Skin epidermis (tissue), 12 donors: ENCODE data around the gene FEZF2.

Experiments
- H3K27ac ChIP-seq, 21 experiments: fragments of 200-600 bp; sonication (generic) in 11 of 21; one replicate each; pipeline ENCODE4 v1.5.0; 2020; ENCODE audit warnings: mild to moderate bottlenecking in 3 of 21, inconsistent platforms in 2 of 21, moderate library complexity in 2 of 21
- H3K4me3 ChIP-seq, 7 experiments: fragments of 200-600 bp; sonication (generic) in 2 of 7; one replicate each; pipeline ENCODE4 v1.5.0; 2020; ENCODE audit warnings: inconsistent platforms in 2 of 7, mild to moderate bottlenecking in 2 of 7, moderate library complexity in 1 of 7

FEZF2 gene

DNA sequence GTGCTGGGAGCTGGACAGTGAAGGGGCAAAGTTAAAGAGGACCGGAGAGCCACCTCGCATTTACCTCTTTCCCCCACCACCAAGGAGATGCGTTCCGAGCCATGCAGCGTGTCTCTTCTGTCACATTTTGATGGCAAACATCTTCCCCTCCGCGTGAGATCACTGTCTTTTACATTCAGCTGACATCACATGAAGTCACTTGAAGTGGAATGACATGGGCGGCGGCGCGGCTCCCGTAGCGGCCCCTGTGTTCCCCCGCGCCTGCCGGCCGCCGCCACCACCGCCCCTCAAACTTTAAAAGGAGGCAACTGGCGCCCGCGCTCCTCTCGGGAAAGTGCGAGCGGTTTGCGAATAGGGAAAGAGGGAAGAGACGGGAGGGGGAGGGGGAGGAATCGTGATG, at the start of gene FEZF2:
Gene FEZF2 (minus strand): TSS at position 336 of the 400 bp plus-strand sequence. CDS start 682 bp downstream, outside the sequence.
- no peak within 1 kb of the TSS for H3K4me3 ChIP-seq
- H3K27ac ChIP-seq = no peak within 1 kb of the TSS

DNA sequence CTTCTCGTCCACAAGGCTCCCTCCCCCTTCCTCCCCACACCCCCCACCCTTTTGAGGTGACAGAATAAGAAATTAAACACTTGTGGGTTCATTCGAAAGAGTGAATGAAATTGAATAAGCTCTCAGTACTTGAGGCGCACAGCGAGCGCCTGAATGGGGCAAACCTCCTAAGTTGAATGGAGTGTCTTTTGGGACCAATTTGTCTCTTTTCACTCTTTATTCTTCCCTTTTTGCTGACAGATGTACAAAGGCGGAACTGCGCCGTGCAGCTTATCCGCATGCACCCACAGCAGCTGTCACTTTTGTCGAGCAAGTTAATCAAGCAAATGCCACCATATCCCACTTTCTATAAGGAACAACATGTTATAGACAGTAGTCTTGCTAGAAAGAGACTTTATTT, 47.9 kb upstream of the FEZF2 start:
- no peak overlapping the region for H3K27ac ChIP-seq
- no peak overlapping the region for H3K4me3 ChIP-seq

DNA sequence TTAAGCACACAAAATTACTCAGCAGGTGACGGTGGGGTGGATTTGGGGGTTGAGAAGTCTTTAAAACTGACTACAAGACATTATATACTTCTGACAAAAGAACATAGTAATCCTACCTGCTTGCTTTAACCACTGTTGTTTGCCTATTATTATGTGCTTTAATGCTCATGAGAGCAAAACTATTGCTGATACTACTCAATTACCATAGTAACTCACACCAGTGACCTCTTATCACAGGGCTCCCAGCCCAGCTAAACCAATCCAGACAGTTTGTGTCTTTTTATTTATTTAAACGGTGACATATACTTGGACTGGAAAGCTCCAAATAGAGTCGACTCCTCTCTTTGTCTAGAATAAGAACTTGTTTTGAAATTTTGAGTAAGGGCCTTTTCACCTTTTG, 42.8 kb upstream of the FEZF2 start:
- Histone ChIP-seq H3K27ac (no peak overlapping the region), H3K4me3 (no peak overlapping the region)

DNA sequence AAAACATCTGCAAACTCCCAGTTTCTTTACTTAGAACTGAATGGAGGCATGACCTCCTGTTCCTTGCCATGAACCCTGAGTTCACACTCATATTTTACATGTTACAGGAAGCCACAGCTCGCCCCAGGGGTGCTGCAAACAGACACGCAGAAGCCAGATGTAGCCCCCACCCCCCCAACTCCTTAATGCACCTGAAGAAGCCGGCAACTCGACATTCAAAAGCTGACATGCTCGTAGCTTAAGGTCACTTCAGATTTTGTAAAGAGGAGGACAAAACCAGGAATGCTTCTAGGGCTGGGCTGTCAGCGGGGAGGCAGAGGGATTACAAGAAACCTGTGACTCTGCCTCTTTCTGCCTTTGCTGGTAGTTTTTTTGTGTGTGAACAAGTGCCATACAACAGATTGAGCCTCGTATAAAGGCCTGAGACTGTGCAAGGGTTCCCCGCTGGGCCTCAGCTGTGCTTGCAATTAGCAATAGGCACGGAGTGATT, 42.0 kb upstream of the FEZF2 start:
- Histone ChIP-seq H3K27ac (no peak overlapping the region), H3K4me3 (no peak overlapping the region)

DNA sequence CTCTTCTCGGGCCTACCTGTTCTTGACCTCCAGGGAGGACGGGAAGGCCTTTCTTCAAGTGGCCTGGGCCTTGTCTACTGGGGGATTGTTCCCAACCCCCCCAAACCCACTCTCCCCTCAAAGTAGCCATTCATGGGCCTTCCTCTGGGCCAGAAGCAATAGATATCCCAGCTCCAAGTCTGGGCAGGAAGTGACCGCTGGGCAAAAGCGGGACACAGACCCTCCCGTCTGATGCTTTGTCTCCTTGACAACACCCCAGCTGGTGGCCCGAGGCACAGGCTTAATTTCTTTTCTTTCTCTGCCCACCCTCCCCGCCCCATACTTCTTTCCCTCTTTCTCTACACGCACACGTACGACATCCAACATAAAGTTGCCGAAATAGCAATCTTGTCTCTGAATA, 41.4 kb upstream of the FEZF2 start:
- Histone ChIP-seq H3K27ac (no peak overlapping the region), H3K4me3 (no peak overlapping the region)

DNA sequence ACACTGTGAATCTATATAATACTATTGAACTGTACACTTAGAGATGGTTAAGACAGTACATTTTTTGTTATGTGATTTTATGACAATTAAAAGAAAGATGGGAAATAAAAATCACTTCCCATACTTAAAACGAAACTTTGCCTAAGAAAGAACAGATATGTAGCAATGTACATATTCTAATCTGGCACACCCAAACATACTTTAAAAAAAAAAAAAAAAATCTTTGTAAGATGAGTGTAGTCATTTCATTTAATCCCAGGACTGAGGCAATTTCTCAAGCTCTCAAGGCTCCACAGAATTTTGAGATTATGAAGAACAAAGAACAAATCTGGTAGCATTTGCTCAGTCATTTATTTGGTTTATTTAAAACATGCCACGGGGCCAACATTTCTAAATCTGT, 40.3 kb upstream of the FEZF2 start:
- Histone ChIP-seq H3K27ac (no peak overlapping the region), H3K4me3 (no peak overlapping the region)

DNA sequence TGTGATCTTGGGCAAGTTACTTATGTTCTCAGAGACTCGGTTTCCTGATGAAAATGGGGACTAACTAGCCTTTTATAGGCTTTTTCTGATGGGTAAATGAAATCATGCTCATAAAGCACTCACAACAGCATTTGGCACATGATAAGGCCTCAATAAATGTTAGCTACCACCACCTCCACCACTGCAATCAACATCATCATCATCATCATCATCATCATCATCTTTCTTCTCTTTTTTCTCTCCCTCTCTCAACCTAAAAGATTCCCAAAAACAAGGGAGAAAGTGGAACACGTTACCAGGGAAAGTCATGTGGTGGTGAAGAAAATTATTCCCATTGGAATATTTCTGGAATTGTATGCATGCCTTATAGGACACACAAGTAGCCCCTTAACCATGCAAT, 33.6 kb upstream of the FEZF2 start:
- H3K4me3 ChIP-seq = no peak overlapping the region
- H3K27ac ChIP-seq = no peak overlapping the region

DNA sequence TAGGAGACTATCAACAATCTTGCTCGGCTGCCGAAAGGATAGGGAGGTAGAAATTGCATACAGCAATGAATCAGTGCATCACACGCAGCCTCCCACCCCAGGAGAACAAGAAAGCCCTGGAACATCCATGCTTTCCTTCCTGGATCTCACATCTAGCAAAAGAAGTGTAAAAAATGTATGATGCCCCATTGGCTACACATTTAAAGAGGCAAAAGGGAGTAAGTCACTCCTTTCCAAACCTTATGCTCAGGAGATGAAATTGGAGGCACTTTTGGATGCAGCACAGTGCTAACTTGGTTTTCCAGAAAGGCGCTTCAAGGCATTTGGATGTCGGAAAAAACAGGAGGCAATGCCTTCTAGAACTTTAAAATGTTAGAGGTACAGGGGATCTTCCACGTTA, 32.2 kb upstream of the FEZF2 start:
- Histone ChIP-seq H3K27ac (no peak overlapping the region), H3K4me3 (no peak overlapping the region)

DNA sequence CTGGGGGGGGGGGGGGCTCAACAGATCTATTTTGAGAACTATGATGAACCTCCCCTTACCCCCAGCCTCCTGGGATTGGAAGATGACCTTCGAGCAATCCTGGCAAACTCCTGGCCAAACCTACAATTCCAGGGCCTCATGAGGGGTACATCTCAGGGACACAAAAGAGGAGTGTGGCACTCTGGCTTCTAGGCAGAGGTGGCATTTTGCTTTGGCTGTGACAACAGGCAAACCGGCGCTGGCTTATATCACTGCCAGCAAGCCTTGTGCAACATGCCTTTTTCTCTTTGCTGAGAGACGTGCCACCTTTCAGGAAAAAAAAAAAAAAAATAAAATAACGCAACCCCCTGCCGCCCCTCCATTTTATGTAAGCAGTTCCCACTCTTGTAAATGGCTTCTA, 31.8 kb upstream of the FEZF2 start:
- no peak overlapping the region for H3K4me3 ChIP-seq
- no peak overlapping the region for H3K27ac ChIP-seq

DNA sequence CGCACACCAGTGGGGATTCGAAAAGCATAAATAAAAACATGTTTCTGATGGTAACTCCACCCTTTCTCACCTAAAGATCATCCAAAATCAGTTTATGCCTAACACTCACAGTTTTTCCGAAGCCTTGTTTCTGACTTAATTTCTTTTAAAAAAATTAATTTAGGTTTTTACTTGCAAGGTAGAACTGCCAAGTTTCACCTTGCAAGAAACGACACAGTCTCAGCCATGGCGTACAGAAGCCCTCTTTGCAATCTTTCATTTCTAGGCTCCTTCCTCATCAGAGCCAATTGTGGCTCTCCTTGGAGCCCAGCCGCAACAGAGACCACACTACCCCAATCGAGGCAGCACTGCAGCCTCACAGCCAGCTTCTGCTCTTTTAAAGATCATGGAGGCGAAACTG, 31.0 kb upstream of the FEZF2 start:
- no peak overlapping the region for H3K27ac ChIP-seq
- H3K4me3 ChIP-seq = no peak overlapping the region

DNA sequence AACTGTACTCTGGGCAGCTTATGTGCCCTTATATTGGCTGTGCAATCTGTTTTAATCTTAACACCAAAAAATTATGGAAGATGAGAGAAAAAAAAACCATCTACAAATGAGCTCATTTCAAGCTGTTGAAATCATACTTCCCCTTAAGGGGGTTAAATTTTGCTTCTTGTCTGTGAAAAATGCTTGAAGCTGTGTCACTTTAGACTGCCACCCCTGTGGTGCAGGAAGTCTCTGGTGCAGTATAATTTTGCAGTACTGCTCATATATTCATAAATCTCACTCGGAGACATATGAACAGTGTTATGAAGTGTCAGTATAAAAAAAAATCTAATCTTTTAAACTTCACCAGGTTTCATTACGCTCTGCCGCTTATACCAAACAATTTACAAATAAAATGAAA, 30.4 kb upstream of the FEZF2 start:
- Histone ChIP-seq H3K27ac (no peak overlapping the region), H3K4me3 (no peak overlapping the region)

DNA sequence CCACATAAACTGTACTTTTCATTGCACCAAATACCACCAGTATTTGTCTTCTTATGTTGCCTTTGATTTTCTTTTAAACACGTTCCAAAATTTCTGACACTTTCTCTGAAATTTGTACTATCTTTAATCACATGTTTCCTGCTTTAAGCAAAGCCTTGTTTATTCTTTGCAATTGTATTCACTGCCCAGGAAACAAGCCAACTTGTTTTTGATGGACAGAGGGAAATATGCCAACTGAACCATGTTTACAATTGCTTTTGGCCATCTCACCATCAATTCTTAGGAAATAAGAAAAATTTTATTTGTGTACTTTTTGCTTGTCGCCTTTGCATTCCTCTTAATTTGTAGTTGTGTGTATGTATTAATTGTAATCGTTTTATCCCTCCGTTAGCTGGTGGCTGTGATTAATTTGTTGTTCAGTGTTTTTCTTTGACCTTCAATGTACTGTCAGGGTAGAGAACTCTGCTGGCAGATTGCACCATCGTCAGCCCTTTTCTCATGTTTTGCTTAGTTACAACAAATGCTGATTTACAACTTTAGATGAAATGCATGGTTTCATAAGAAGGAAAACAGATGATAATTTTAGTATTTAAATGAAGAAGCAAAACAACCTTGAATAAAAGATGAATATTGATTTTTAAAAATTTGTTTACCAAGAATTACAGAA, 19.4 kb upstream of the FEZF2 start:
- no peak overlapping the region for H3K27ac ChIP-seq
- H3K4me3 ChIP-seq = no peak overlapping the region

DNA sequence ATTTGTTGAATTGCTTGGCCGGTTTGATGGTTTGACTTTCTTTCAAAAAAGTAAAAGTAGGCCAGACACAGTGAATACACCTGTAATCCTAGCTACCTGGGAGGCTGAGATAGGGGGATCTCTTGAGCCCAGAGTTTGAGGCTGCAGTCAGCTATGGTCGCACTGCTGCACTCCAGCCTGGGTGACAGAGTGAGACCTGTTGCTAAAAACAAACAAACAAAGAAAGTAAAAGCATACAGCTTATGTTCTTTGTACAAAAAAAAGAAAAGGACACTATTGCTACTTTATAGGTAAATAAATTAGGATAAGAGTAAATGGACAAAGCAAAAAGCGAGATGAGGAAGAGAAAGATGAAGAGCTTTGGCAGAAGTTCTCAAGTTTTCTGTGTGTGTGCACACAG, 13.9 kb upstream of the FEZF2 start:
- Histone ChIP-seq H3K27ac (no peak overlapping the region), H3K4me3 (no peak overlapping the region)

DNA sequence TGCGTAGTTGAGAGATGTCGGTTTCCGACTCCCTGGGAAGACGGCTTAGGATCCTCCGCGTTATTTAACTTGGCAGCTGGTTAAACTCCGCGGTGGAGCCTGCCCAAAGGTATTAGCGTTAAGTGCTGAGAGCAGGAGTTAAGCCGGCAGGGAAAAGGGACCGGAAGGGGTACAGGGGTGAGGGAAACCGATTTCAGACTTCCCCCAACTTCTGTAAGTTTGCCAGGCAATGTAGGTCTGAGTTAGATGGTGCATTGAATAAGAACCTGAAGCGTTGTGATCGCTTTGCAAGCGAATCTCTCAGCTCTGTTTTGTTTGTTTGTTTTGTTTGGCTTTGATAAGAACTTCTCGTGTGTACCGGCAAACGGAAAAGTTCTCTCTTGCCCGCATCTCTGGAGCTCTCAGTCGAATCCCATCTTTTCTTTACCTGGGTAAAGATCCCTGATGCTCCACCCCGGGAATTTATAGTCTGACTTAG, 6.0 kb upstream of the FEZF2 start:
- Histone ChIP-seq H3K27ac (no peak overlapping the region), H3K4me3 (no peak overlapping the region)

DNA sequence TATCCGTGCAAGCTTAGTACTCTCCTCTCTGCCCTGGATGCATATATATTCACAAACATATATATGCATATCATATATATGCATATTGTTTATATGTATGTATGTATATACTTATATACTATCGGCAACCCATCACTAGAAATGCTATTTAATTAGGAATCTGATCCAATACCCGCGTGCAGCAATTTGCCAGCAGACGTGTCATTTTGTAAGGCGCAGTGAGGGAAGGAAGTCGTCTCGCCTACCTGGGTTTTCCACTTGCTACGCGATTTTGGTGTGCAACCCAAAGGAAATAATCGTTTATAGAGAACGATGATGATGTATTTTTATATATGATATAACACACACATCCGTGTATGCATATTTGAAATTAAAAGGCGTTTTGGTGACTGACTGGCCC, 5.6 kb upstream of the FEZF2 start:
- H3K27ac ChIP-seq = no peak overlapping the region
- no peak overlapping the region for H3K4me3 ChIP-seq

DNA sequence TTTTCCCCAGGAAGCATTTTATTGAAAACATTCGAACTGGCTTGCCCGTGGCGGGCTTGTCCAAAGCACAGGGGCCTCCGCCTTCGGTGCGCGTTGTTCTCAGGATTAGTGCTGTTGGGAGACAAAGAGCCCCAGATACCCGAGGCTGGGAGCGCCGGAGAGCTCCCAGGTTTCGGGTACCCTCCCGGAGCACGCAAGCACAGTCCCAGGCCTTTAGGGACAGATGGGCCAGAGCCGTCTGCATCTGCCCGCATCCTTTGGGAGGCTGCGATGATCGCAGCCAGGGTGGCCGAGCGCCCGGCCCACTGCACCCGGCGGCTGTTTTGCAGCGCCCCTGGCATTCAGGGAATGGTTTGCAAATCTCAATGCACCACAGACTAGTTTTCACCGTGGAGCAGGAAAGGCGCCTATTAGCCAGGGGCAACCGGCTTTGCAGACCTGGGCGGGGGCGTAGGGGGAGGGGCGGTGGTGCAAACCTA, 5.0 kb upstream of the FEZF2 start:
- no peak overlapping the region for H3K4me3 ChIP-seq
- H3K27ac ChIP-seq = no peak overlapping the region

DNA sequence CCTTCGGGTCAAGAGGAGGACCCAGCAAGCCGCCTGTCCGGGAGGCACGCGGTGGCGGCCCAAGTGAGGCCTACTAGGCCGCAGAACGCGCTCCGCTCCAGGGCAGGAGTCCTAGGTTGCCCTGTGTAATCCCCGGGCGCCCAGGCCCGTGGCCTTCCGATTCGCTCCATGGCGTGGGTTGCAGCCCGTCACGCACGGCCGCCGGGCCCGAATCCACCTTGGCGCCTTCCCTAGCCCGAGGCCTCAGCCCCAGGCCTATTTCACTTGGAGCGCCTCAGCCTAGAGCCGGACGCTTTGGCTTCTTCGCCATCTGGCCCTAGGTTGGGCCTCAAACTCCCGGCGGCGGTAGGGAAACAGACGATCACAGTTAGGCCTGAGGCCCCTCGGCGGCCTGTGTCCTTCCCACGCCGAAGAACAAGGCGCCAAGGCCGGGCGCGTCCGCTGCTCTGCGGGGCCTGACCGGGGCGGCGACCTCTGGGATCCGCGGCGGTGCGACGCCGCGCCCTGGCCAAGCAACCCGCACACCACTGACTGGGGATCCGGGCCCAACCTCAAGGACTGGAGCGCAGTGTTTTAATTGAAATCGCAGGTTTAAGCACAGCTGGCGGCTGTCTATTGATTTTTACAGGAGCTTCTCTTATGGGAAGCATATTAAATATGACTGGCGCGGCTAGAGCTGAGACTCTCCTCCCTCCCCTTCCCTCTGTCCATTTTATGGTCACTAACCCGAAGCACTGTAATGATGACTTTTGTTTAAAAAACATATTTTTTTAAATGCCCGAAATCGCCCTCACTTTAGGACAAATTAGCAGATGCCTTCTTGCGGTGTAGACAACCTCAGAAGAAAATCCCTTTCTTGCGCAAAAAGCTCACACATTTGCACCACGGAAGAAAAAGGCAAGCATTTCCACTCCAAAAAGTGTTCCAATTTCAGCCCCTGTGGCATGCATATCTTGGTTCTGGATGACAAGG, 3.8 kb upstream of the FEZF2 start:
- H3K4me3 ChIP-seq = no peak overlapping the region
- no peak overlapping the region for H3K27ac ChIP-seq

DNA sequence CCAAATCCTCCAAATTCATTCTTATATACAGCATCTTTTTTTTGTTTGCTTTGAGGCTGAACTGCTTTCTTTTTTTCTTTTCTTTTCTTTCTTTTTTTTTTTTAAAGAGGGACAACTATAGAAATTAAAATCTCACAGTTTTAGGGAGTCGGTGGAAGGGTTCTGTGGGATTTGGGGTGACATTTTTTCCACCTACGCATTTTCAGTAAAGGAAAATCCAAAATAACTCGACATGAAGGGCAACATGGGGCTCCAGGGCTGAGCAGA, 3.0 kb upstream of the FEZF2 start:
- no peak overlapping the region for H3K27ac ChIP-seq

DNA sequence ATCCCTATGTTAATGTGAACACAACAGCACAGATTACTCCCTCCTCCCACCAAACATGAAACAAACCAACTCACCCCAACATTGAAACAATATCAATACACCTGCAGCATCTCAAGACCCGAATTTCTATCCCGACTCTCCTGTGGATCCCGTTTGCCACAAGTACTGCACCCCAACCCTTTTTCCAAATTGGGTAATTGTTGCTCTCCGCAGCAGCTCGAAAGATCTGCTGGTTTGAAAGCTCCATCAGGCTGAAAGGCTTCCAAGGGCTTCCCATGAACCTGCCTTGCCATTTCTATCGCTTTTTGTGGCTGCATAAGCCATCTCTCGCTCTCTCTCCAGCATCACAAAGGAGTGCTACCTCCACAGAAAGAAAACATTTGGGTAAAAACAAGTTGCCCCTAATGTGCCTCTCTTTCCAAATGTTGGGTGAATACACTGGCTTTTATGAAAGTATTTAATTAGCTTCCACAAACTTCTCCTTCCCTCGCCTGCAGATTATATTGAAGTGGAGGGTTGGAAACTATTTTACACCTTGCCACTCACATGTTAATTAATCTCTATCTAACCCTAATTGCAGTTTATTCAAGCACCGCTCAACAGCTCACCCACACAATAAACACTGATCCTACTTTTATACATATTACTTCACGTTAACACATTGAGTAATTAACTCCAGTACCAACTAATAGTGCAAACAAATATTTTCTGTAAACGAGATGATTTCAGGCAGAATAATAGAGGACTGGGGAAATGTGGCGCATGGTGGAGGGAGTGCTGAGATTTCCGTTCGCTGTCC, 2.5 kb upstream of the FEZF2 start:
- Histone ChIP-seq H3K4me3 (no peak overlapping the region), H3K27ac (no peak overlapping the region)

More for the DNA sequence above, 3.0 kb upstream of the FEZF2 start:
- no peak overlapping the region for H3K4me3 ChIP-seq
